Right lobe of liver (tissue), 6 donors: ENCODE data around the gene KAZN. TPM values are rescaled to one million over a fixed set of nuclear protein-coding genes. Genes with fewer than 3 reads are reported as not detected.

ENCODE experiments used
- ATAC-seq, 4 donors: fragments of 200-7000 bp; cut with Tn5 transposase; one replicate each; pipeline ENCODE4 v1.9.1; 2020; ENCODE audit warnings: mild to moderate bottlenecking in 4 of 4, moderate library complexity in 4 of 4
- DNase-seq, 3 donors: peaks; one replicate each; pipeline ENCODE4 v3.0.0-alpha.2; 2020
- H3K27ac ChIP-seq, 3 donors: fragments of 200-600 bp; one replicate each; pipeline ENCODE4 v1.8.0; 2022
- H3K27me3 ChIP-seq, 2 donors: fragments of 200-600 bp; one replicate each; pipeline ENCODE4 v1.8.0; 2022
- H3K36me3 ChIP-seq, 4 donors: fragments of 200-600 bp; sonication (generic) in 1 of 4; one replicate each; pipeline versions ENCODE4 v1.5.1 to v1.8.0; 2017 to 2022; ENCODE audit warnings: control low read depth in 1 of 4
- H3K4me1 ChIP-seq, 4 donors: fragments of 200-600 bp; sonication (generic) in 1 of 4; one replicate each; pipeline versions ENCODE4 v1.5.1 to v1.8.0; 2017 to 2022; ENCODE audit warnings: control low read depth in 1 of 4
- H3K4me3 ChIP-seq, 3 donors: fragments of 200-600 bp; one replicate each; pipeline ENCODE4 v1.8.0; 2022
- H3K9me3 ChIP-seq, 4 donors: fragments of 200-600 bp; sonication (generic) in 1 of 4; one replicate each; pipeline versions ENCODE4 v1.5.1 to v1.8.0; 2017 to 2022; ENCODE audit warnings: control low read depth in 1 of 4
- CTCF ChIP-seq, 4 donors: fragments of 200-600 bp in 3 of 4; fragments of 450-650 bp in 1 of 4; IDR thresholded peaks; one replicate each; pipeline versions ENCODE4 v1.5.1 to v1.8.0; 2016 to 2022; ENCODE audit warnings: antibody characterized with exemption in 4 of 4, mild to moderate bottlenecking in 2 of 4
- POLR2A ChIP-seq: fragments of 450-650 bp; IDR thresholded peaks from one replicate; pipeline ENCODE4 v1.6.1; 2017; ENCODE audit warnings: antibody characterized with exemption, mild to moderate bottlenecking
- WGBS: methylation state at CpG from one replicate; pipeline ENCODE4 v1.1.6; 2018; ENCODE audit warnings: low coverage, low lambda C conversion rate; ENCODE audit not compliant: insufficient coverage; ENCODE audit errors: missing lambda C conversion rate; 5-methylcytosine and 5-hydroxymethylcytosine counted together
- intact Hi-C, 2 donors: fragments of 100-400 bp; cut with DNase I; formaldehyde crosslinking; loops; one replicate each; pipeline versions ENCODE4 v1.11.2 to v1.14.1; 2022
- total RNA-seq, 6 experiments: library from RNA; depleted of rRNA in 2 of 6; stranded (reverse); fragments of >200 nt in 2 of 6; fragmentation: NEBNext Ultra II Directional in 3 of 6; extraction: Animal tissue kit (Norgen Biotek cat#: 25700) in 3 of 6; gene quantifications; one replicate each; pipeline versions ENCODE4 v1.1.0 to v1.2.4, GENCODE V29; 2016 to 2023
- donor health status: DM: no; HTN: yes; CAD: no.
- donor health status: DM: no; HTN: no; CAD: no.
- donor health status: DM: no; HTN: no; CAD: no.
- donor health status: DM: no; HTN: yes; CAD: no.
- donor health status: DM: no; HTN: yes; CAD: no.

The KAZN gene
- total RNA-seq, 6 experiments from 2014 or later, result 1.5 to 7.2 (median 2.7) TPM

- H3K36me3 ChIP-seq, result no peaks in the 10 kb centered on the region
- intact Hi-C loops, result no loop called here
- ATAC-seq (no peak), DNase-seq (no peak)
- no peak overlapping the region for H3K27ac ChIP-seq
- no peaks in the 10 kb centered on the region for H3K27me3 ChIP-seq
- no peak overlapping the region for H3K4me3 ChIP-seq
- H3K9me3 ChIP-seq, result no peaks in the 10 kb centered on the region
- no peaks in the 10 kb centered on the region for H3K4me1 ChIP-seq
- TF ChIP-seq CTCF (IDR thresholded peaks at IDR 0.05) (no peak), POLR2A (no peak)
- WGBS, result 86% methylated on average over 10 of the region's 12 CpGs
Observed at GRCh38 chr1:14971221-14971620, 372.7 kb downstream of the KAZN start.

- no peak for DNase-seq
- WGBS, result 35% methylated on average over 6 of the region's 7 CpGs
- Histone ChIP-seq H3K27me3 (no peaks in the 10 kb centered on the region), H3K4me1 (no peaks in the 10 kb centered on the region), H3K9me3 (no peaks in the 10 kb centered on the region), H3K36me3 (no peaks in the 10 kb centered on the region), H3K27ac (no peak overlapping the region), H3K4me3 (no peak overlapping the region)
- no peak for ATAC-seq
- intact Hi-C loops, result no loop called here
- TF ChIP-seq POLR2A (no peak), CTCF (IDR thresholded peaks at IDR 0.05) (no peak)
Observed at GRCh38 chr1:14972107-14972506, 373.6 kb downstream of the KAZN start.

DNA sequence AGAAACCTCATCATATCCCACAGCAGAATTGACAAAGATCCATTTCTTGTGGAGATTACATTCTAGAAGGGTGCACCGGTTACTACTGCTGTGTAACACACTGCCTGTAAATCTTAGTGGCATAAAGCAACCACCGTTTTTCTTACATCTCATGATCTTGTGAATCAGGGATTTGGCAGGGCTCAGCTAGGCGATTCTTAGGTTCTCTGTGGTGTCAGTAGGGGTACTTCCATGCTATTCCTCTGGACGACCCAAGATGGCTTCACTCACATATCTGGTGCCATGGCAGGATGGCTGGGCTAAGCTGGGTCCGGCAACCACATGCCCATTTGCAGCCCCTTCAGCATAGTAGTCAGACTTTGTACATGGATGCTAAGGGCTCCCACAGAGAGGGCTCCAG, 375.3 kb downstream of the KAZN start:
- no peak for DNase-seq
- no peak for TF ChIP-seq CTCF (IDR thresholded peaks at IDR 0.05)
- TF ChIP-seq POLR2A, result no peak
- Histone ChIP-seq H3K27ac (no peak overlapping the region), H3K4me1 (no peaks in the 10 kb centered on the region), H3K36me3 (no peaks in the 10 kb centered on the region), H3K9me3 (no peaks in the 10 kb centered on the region), H3K4me3 (no peak overlapping the region), H3K27me3 (no peaks in the 10 kb centered on the region)
- intact Hi-C loops, result no loop called here
- no peak for ATAC-seq
- 64% methylated on average over 2 of the region's 5 CpGs for WGBS

DNA sequence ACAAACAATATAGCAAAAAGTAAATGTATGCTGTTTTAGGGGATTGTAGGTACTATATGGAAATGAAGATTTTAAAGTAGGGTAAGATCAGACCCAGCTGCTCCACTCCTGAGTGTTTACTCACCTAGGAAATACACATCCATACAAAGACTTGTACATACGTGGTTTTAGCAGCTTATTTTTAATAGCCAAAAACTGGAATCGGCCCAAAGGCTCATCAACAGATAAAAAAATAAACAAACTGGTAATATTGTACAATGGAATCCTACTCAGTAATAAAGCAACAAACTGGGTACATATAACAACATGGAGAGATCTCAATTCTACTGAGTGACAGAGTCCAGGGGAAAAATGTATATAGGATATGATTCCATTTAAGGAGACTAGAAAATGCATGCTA, 375.9 kb downstream of the KAZN start:
- no peaks in the 10 kb centered on the region for H3K9me3 ChIP-seq
- H3K4me3 ChIP-seq, result no peak overlapping the region
- DNase-seq (no peak), ATAC-seq (no peak)
- intact Hi-C loops, result no loop called here
- no peaks in the 10 kb centered on the region for H3K27me3 ChIP-seq
- TF ChIP-seq POLR2A (no peak), CTCF (IDR thresholded peaks at IDR 0.05) (no peak)
- no peaks in the 10 kb centered on the region for H3K4me1 ChIP-seq
- H3K27ac ChIP-seq, result no peak overlapping the region
- 42% methylated on average over 2 of the region's 2 CpGs for WGBS
- no peaks in the 10 kb centered on the region for H3K36me3 ChIP-seq

GRCh38 chr1:14975119-14975518, 376.6 kb downstream of the KAZN start:
- Histone ChIP-seq H3K4me1 (no peaks in the 10 kb centered on the region), H3K4me3 (no peak overlapping the region), H3K36me3 (no peaks in the 10 kb centered on the region), H3K9me3 (no peaks in the 10 kb centered on the region), H3K27me3 (no peaks in the 10 kb centered on the region), H3K27ac (no peak overlapping the region)
- intact Hi-C loops, result no loop called here
- TF ChIP-seq POLR2A, result no peak
- no peak for TF ChIP-seq CTCF (IDR thresholded peaks at IDR 0.05)
- 91% methylated on average over 1 of the region's 4 CpGs for WGBS
- no peak for ATAC-seq
- DNase-seq, result no peak
